Occipital lobe (tissue), 2 donors: ENCODE data around the gene PXN. TPM values are rescaled to one million over a fixed set of nuclear protein-coding genes. Genes with fewer than 3 reads are reported as not detected.

ENCODE experiments used
- DNase-seq: peaks from one replicate; lab custom pipeline; 2025; lab: John Stamatoyannopoulos, UW
- total RNA-seq: library from RNA; depleted of rRNA; stranded (reverse); fragments of >200 nt; gene quantifications from one replicate; pipeline ENCODE4 v1.2.3, GENCODE V29; 2014

Gene PXN
- total RNA-seq, result 2.8 TPM

- peak; percentile 78 for DNase-seq
Observed at GRCh38 chr12:120265473-120266179, at the start of gene PXN. Gene PXN, minus strand, starts transcription at chr12:120265730. Its CDS starts 101 bp downstream, at chr12:120265629.

GRCh38 chr12:120314220-120314619, 48.7 kb upstream of the PXN start:
- no peak for DNase-seq

- peak; percentile 75 for DNase-seq
Observed at GRCh38 chr12:120301962-120302815, 36.7 kb upstream of the PXN start, which contains the start of gene SIRT4. Gene SIRT4, plus strand, starts transcription at chr12:120302321. Its CDS starts 1,241 bp downstream, at chr12:120303562.

- peak; percentile 65 for DNase-seq
Observed at GRCh38 chr12:120292661-120293531, 27.4 kb upstream of the PXN start, which contains the start of gene RNU4-1. Gene RNU4-1, minus strand, starts transcription at chr12:120293237.

GRCh38 chr12:120292411-120292660, 26.8 kb upstream of the PXN start:
- no peak for DNase-seq

GRCh38 chr12:120290609-120291305, 25.2 kb upstream of the PXN start:
- DNase-seq, result no peak

GRCh38 chr12:120287491-120287890, 22.0 kb upstream of the PXN start:
- DNase-seq, result no peak

GRCh38 chr12:120286768-120287490, 21.4 kb upstream of the PXN start:
- DNase-seq, result no peak

- no peak for DNase-seq
Observed at GRCh38 chr12:120284381-120284780, 18.9 kb upstream of the PXN start.

GRCh38 chr12:120283318-120283717, 17.8 kb upstream of the PXN start:
- DNase-seq, result no peak

GRCh38 chr12:120278137-120279069, 12.9 kb upstream of the PXN start:
- DNase-seq, result no peak

GRCh38 chr12:120276734-120277133, 11.2 kb upstream of the PXN start:
- no peak for DNase-seq

GRCh38 chr12:120267736-120268135, 2.2 kb upstream of the PXN start:
- no peak for DNase-seq

- no peak for DNase-seq
Observed at GRCh38 chr12:120266180-120266870, 795 bp upstream of the PXN start.

GRCh38 chr12:120264904-120265472, 542 bp downstream of the PXN start:
- no peak for DNase-seq

GRCh38 chr12:120264086-120264903, 1.2 kb downstream of the PXN start:
- DNase-seq, result no peak

GRCh38 chr12:120263748-120264085, 1.8 kb downstream of the PXN start:
- no peak for DNase-seq
